ENCODE data around the gene BEST1.

The BEST1 gene

GRCh38 chr11:61956191-61957020, 6.3 kb downstream of the BEST1 start:
- Histone ChIP-seq H3K36me3 (ENCODE audit: insufficient read depth, insufficient read length, low read length) (no peaks in the 10 kb centered on the region), H3K9me3 (ENCODE audit: insufficient read depth, low read length) (no peaks in the 10 kb centered on the region), H3K4me1 (ENCODE audit: insufficient read depth, insufficient read length) (no peaks in the 10 kb centered on the region), H3K4me3 (ENCODE audit: insufficient read length, low read depth) (no peak overlapping the region), H3K27me3 (ENCODE audit: insufficient read depth, insufficient read length) (peaks cover 31% of the 10 kb centered on the region), H3K9ac (ENCODE audit: insufficient read length, low read depth) (no peak overlapping the region)
- DNase-seq (ENCODE audit: low read depth, low spot score), result no peak
- TF ChIP-seq YY1 (IDR thresholded peaks at IDR 0.05; ENCODE audit: insufficient read depth, insufficient read length) (no peak), SUZ12 (IDR thresholded peaks at IDR 0.05; ENCODE audit: extremely low read depth, insufficient read depth, insufficient read length) (no peak), ZNF274 (IDR thresholded peaks at IDR 0.05; ENCODE audit: low read depth, low read length) (no peak)

GRCh38 chr11:61957021-61957770, 7.0 kb downstream of the BEST1 start:
- Histone ChIP-seq H3K4me1 (ENCODE audit: insufficient read depth, insufficient read length) (no peaks in the 10 kb centered on the region), H3K9ac (ENCODE audit: insufficient read length, low read depth) (no peak overlapping the region), H3K27me3 (ENCODE audit: insufficient read depth, insufficient read length) (peaks cover 31% of the 10 kb centered on the region), H3K4me3 (ENCODE audit: insufficient read length, low read depth) (no peak overlapping the region), H3K9me3 (ENCODE audit: insufficient read depth, low read length) (no peaks in the 10 kb centered on the region), H3K36me3 (ENCODE audit: insufficient read depth, insufficient read length, low read length) (no peaks in the 10 kb centered on the region)
- DNase-seq (ENCODE audit: low read depth, low spot score), result no peak
- TF ChIP-seq ZNF274 (IDR thresholded peaks at IDR 0.05; ENCODE audit: low read depth, low read length) (no peak), SUZ12 (IDR thresholded peaks at IDR 0.05; ENCODE audit: extremely low read depth, insufficient read depth, insufficient read length) (no peak), YY1 (IDR thresholded peaks at IDR 0.05; ENCODE audit: insufficient read depth, insufficient read length) (no peak)

GRCh38 chr11:61958590-61958989, 8.4 kb downstream of the BEST1 start:
- peaks cover 31% of the 10 kb centered on the region for H3K27me3 ChIP-seq (ENCODE audit: insufficient read depth, insufficient read length)
- H3K9me3 ChIP-seq (ENCODE audit: insufficient read depth, low read length), result no peaks in the 10 kb centered on the region
- no peak overlapping the region for H3K4me3 ChIP-seq (ENCODE audit: insufficient read length, low read depth)
- no peak overlapping the region for H3K9ac ChIP-seq (ENCODE audit: insufficient read length, low read depth)
- H3K36me3 ChIP-seq (ENCODE audit: insufficient read depth, insufficient read length, low read length), result peaks cover 9% of the 10 kb centered on the region
- no peak for DNase-seq (ENCODE audit: low read depth, low spot score)
- H3K4me1 ChIP-seq (ENCODE audit: insufficient read depth, insufficient read length), result no peaks in the 10 kb centered on the region
- TF ChIP-seq ZNF274 (IDR thresholded peaks at IDR 0.05; ENCODE audit: low read depth, low read length) (no peak), SUZ12 (IDR thresholded peaks at IDR 0.05; ENCODE audit: extremely low read depth, insufficient read depth, insufficient read length) (no peak), YY1 (IDR thresholded peaks at IDR 0.05; ENCODE audit: insufficient read depth, insufficient read length) (no peak)

- Histone ChIP-seq H3K36me3 (ENCODE audit: insufficient read depth, insufficient read length, low read length) (peaks cover 14% of the 10 kb centered on the region), H3K27me3 (ENCODE audit: insufficient read depth, insufficient read length) (peaks cover 26% of the 10 kb centered on the region)
- TF ChIP-seq SUZ12 (IDR thresholded peaks at IDR 0.05; ENCODE audit: extremely low read depth, insufficient read depth, insufficient read length) (no peak), ZNF274 (IDR thresholded peaks at IDR 0.05; ENCODE audit: low read depth, low read length) (no peak), YY1 (IDR thresholded peaks at IDR 0.05; ENCODE audit: insufficient read depth, insufficient read length) (no peak)
These were observed 9.0 kb downstream of the BEST1 start for GRCh38 chr11:61959114-61959513.

GRCh38 chr11:61959678-61960077, 9.5 kb downstream of the BEST1 start:
- H3K9ac ChIP-seq (ENCODE audit: insufficient read length, low read depth), result no peak overlapping the region
- no peak for DNase-seq (ENCODE audit: low read depth, low spot score)
- H3K4me3 ChIP-seq (ENCODE audit: insufficient read length, low read depth), result no peak overlapping the region
- peaks cover 21% of the 10 kb centered on the region for H3K27me3 ChIP-seq (ENCODE audit: insufficient read depth, insufficient read length)
- H3K4me1 ChIP-seq (ENCODE audit: insufficient read depth, insufficient read length), result no peaks in the 10 kb centered on the region
- peaks cover 19% of the 10 kb centered on the region for H3K36me3 ChIP-seq (ENCODE audit: insufficient read depth, insufficient read length, low read length)
- H3K9me3 ChIP-seq (ENCODE audit: insufficient read depth, low read length), result no peaks in the 10 kb centered on the region
- TF ChIP-seq ZNF274 (IDR thresholded peaks at IDR 0.05; ENCODE audit: low read depth, low read length) (no peak), YY1 (IDR thresholded peaks at IDR 0.05; ENCODE audit: insufficient read depth, insufficient read length) (no peak), SUZ12 (IDR thresholded peaks at IDR 0.05; ENCODE audit: extremely low read depth, insufficient read depth, insufficient read length) (no peak)

More at GRCh38 chr11:61959114-61959513, 9.0 kb downstream of the BEST1 start:
- Histone ChIP-seq H3K4me1 (ENCODE audit: insufficient read depth, insufficient read length) (no peaks in the 10 kb centered on the region), H3K9ac (ENCODE audit: insufficient read length, low read depth) (no peak overlapping the region), H3K4me3 (ENCODE audit: insufficient read length, low read depth) (no peak overlapping the region), H3K9me3 (ENCODE audit: insufficient read depth, low read length) (no peaks in the 10 kb centered on the region)
- DNase-seq (ENCODE audit: low read depth, low spot score), result no peak

GRCh38 chr11:61960532-61960931, 10.4 kb downstream of the BEST1 start:
- Histone ChIP-seq H3K27me3 (ENCODE audit: insufficient read depth, insufficient read length) (peaks cover 13% of the 10 kb centered on the region), H3K36me3 (ENCODE audit: insufficient read depth, insufficient read length, low read length) (peaks cover 28% of the 10 kb centered on the region), H3K4me3 (ENCODE audit: insufficient read length, low read depth) (no peak overlapping the region), H3K9ac (ENCODE audit: insufficient read length, low read depth) (no peak overlapping the region), H3K9me3 (ENCODE audit: insufficient read depth, low read length) (no peaks in the 10 kb centered on the region), H3K4me1 (ENCODE audit: insufficient read depth, insufficient read length) (no peaks in the 10 kb centered on the region)
- no peak for DNase-seq (ENCODE audit: low read depth, low spot score)
- TF ChIP-seq YY1 (IDR thresholded peaks at IDR 0.05; ENCODE audit: insufficient read depth, insufficient read length), result no peak
- TF ChIP-seq ZNF274 (IDR thresholded peaks at IDR 0.05; ENCODE audit: low read depth, low read length), result no peak
- TF ChIP-seq SUZ12 (IDR thresholded peaks at IDR 0.05; ENCODE audit: extremely low read depth, insufficient read depth, insufficient read length), result no peak

Data from NT2/D1 (cell line).